Pons (tissue), 1 donor: ENCODE data around the gene RRN3.
A peak's percentile ranks its signal among the peaks of the same experiment; 100 is the strongest.
"Not testable (repeated sequence)": the region's sequence is repeated elsewhere in the genome, so short reads cannot be mapped to it uniquely, and the experiment has no call there.

Experiments
- DNase-seq: peaks from one replicate; pipeline ENCODE4 v3.0.0-alpha.2; 2016; ENCODE audit warnings: low spot score

RRN3 gene

GRCh38 chr16:15100372-15100987, 6.4 kb upstream of the RRN3 start:
- not testable (repeated sequence) for DNase-seq

GRCh38 chr16:15099366-15099909, 5.4 kb upstream of the RRN3 start:
- DNase-seq, result not testable (repeated sequence)

GRCh38 chr16:15096583-15096972, 2.5 kb upstream of the RRN3 start:
- not testable (repeated sequence) for DNase-seq

- DNase-seq, result not testable (repeated sequence)
These were observed 509 bp downstream of the RRN3 start for GRCh38 chr16:15093571-15093954.

- DNase-seq, result not testable (repeated sequence)
These were observed 3.3 kb downstream of the RRN3 start for GRCh38 chr16:15090663-15091269.

- not testable (repeated sequence) for DNase-seq
These were observed 11.3 kb downstream of the RRN3 start for GRCh38 chr16:15082788-15083187.

- DNase-seq, result not testable (repeated sequence)
These were observed 13.2 kb downstream of the RRN3 start for GRCh38 chr16:15080883-15081282.

GRCh38 chr16:15076161-15076560, 17.9 kb downstream of the RRN3 start:
- DNase-seq, result not testable (repeated sequence)

- DNase-seq, result no peak
These were observed 21.0 kb downstream of the RRN3 start for GRCh38 chr16:15073101-15073500.

GRCh38 chr16:15071916-15072769, 21.9 kb downstream of the RRN3 start:
- DNase-seq, result not testable (repeated sequence)

GRCh38 chr16:15071013-15071412, 23.1 kb downstream of the RRN3 start:
- not testable (repeated sequence) for DNase-seq

- not testable (repeated sequence) for DNase-seq
These were observed 27.4 kb downstream of the RRN3 start for GRCh38 chr16:15066690-15067089.

GRCh38 chr16:15065961-15066360, 28.1 kb downstream of the RRN3 start:
- not testable (repeated sequence) for DNase-seq

- not testable (repeated sequence) for DNase-seq
These were observed 31.8 kb downstream of the RRN3 start for GRCh38 chr16:15062085-15062810.

- DNase-seq, result no peak
These were observed 34.7 kb downstream of the RRN3 start for GRCh38 chr16:15059324-15059723.

- no peak for DNase-seq
These were observed 36.2 kb downstream of the RRN3 start for GRCh38 chr16:15057681-15058417.

GRCh38 chr16:15055141-15056053, 38.7 kb downstream of the RRN3 start:
- DNase-seq, result peak; percentile 11

- DNase-seq, result no peak
These were observed 39.5 kb downstream of the RRN3 start for GRCh38 chr16:15054357-15055140.

- DNase-seq, result no peak
These were observed 40.2 kb downstream of the RRN3 start for GRCh38 chr16:15053904-15054303.
